ENCODE data around the gene PLCZ1.

The PLCZ1 gene

DNA sequence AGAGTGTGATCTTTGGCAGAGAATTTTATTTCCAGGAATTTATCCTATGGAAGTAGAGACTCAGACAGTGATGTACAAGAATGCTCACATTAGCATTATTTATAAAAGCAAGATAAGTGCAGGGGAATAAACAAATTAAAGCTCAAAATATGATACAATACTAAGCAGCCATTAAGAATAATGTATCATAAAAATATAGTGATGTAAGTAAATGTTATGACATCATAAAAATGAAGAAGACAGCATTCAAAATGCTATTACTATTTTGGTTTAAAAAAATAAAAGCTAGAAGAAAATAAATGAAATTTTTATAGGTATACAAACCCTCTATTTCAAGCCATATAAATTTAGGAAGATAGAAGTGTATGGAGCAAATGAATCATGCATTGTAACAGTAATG lies 17.1 kb downstream of the PLCZ1 start:
- no peak for DNase-seq (ENCODE audit: low spot score)
- H2BK120ac ChIP-seq (ENCODE audit: low read depth, low read length), result no peak overlapping the region
- H3K9ac ChIP-seq (ENCODE audit: low read depth, low read length, poor library complexity), result no peak overlapping the region
- H4K8ac ChIP-seq (ENCODE audit: low read depth, low read length), result no peak overlapping the region
- H3K23ac ChIP-seq (ENCODE audit: low read depth, low read length, poor library complexity), result no peak overlapping the region
- H2AK5ac ChIP-seq (ENCODE audit: low read depth, low read length), result no peak overlapping the region
- H2BK12ac ChIP-seq (ENCODE audit: low read length), result no peak overlapping the region
- no peaks in the 10 kb centered on the region for H3K9me3 ChIP-seq (replicated peaks in 1 of 2; ENCODE audit: control insufficient read depth in 2 of 2, insufficient read depth in 1 of 2, low read depth in 1 of 2, low read length in 2 of 2)
- H3K79me1 ChIP-seq (ENCODE audit: low read depth, low read length), result no peaks in the 10 kb centered on the region
- no peaks in the 10 kb centered on the region for H3K27me3 ChIP-seq (ENCODE audit: control insufficient read depth in 3 of 3, insufficient read depth in 3 of 3, low read depth in 1 of 3, low read length in 3 of 3)
- no peak overlapping the region for H4K91ac ChIP-seq (ENCODE audit: low read depth, low read length, poor library complexity)
- H3K36me3 ChIP-seq (replicated peaks in 1 of 2; ENCODE audit: control insufficient read depth in 2 of 2, insufficient read depth in 2 of 2, low read length in 2 of 2), result peaks cover 0 to 1% of the 10 kb centered on the region in 2 donors
- H3K4me1 ChIP-seq (ENCODE audit: control insufficient read depth in 2 of 2, insufficient read depth in 1 of 2, low read depth in 1 of 2, low read length in 2 of 2), result no peaks in the 10 kb centered on the region
- H2BK5ac ChIP-seq (ENCODE audit: low read length), result no peak overlapping the region
- H3K4me3 ChIP-seq (ENCODE audit: low read length in 2 of 2), result no peak overlapping the region
- H2BK15ac ChIP-seq (ENCODE audit: low read length), result no peak overlapping the region
- H3K14ac ChIP-seq (ENCODE audit: low read length), result no peak overlapping the region
- no peak overlapping the region for H3K27ac ChIP-seq (replicated peaks; ENCODE audit: low read length)
- no peak overlapping the region for H3K4me2 ChIP-seq (ENCODE audit: insufficient read depth, low read length, poor library complexity, severe bottlenecking)
- no peak overlapping the region for H2AFZ ChIP-seq (ENCODE audit: low read length)
- no peak overlapping the region for H3K18ac ChIP-seq (ENCODE audit: low read length)
- no peak overlapping the region for H3K4ac ChIP-seq (ENCODE audit: low read length)

GRCh38 chr12:18719922-18720510 lies 17.8 kb downstream of the PLCZ1 start:
- H2AK5ac ChIP-seq (ENCODE audit: low read depth, low read length), result no peak overlapping the region
- H2BK120ac ChIP-seq (ENCODE audit: low read depth, low read length), result no peak overlapping the region
- no peak overlapping the region for H2BK5ac ChIP-seq (ENCODE audit: low read length)
- peaks cover 0 to 1% of the 10 kb centered on the region in 2 donors for H3K36me3 ChIP-seq (replicated peaks in 1 of 2; ENCODE audit: control insufficient read depth in 2 of 2, insufficient read depth in 2 of 2, low read length in 2 of 2)
- no peaks in the 10 kb centered on the region for H3K4me1 ChIP-seq (ENCODE audit: control insufficient read depth in 2 of 2, insufficient read depth in 1 of 2, low read depth in 1 of 2, low read length in 2 of 2)
- no peaks in the 10 kb centered on the region for H3K9me3 ChIP-seq (replicated peaks in 1 of 2; ENCODE audit: control insufficient read depth in 2 of 2, insufficient read depth in 1 of 2, low read depth in 1 of 2, low read length in 2 of 2)
- no peak overlapping the region for H3K14ac ChIP-seq (ENCODE audit: low read length)
- H3K18ac ChIP-seq (ENCODE audit: low read length), result no peak overlapping the region
- H3K9ac ChIP-seq (ENCODE audit: low read depth, low read length, poor library complexity), result no peak overlapping the region
- H3K27me3 ChIP-seq (ENCODE audit: control insufficient read depth in 3 of 3, insufficient read depth in 3 of 3, low read depth in 1 of 3, low read length in 3 of 3), result no peaks in the 10 kb centered on the region
- no peak overlapping the region for H2BK12ac ChIP-seq (ENCODE audit: low read length)
- no peak overlapping the region for H3K4me2 ChIP-seq (ENCODE audit: insufficient read depth, low read length, poor library complexity, severe bottlenecking)
- no peak overlapping the region for H3K27ac ChIP-seq (replicated peaks; ENCODE audit: low read length)
- H3K4ac ChIP-seq (ENCODE audit: low read length), result no peak overlapping the region
- no peak overlapping the region for H4K91ac ChIP-seq (ENCODE audit: low read depth, low read length, poor library complexity)
- no peak overlapping the region for H2BK15ac ChIP-seq (ENCODE audit: low read length)
- H3K4me3 ChIP-seq (ENCODE audit: low read length in 2 of 2), result no peak overlapping the region
- H3K23ac ChIP-seq (ENCODE audit: low read depth, low read length, poor library complexity), result no peak overlapping the region
- H4K8ac ChIP-seq (ENCODE audit: low read depth, low read length), result no peak overlapping the region
- no peak for DNase-seq (ENCODE audit: low spot score)
- no CpG with 5 or more reads among the region's 3 CpGs for whole genome bisulfite sequencing, 2 donors (ENCODE audit: extremely low coverage in 2 of 2, insufficient read length in 2 of 2, insufficient replicate concordance in 1 of 2)
- H3K79me1 ChIP-seq (ENCODE audit: low read depth, low read length), result no peaks in the 10 kb centered on the region
- no peak overlapping the region for H2AFZ ChIP-seq (ENCODE audit: low read length)

DNA sequence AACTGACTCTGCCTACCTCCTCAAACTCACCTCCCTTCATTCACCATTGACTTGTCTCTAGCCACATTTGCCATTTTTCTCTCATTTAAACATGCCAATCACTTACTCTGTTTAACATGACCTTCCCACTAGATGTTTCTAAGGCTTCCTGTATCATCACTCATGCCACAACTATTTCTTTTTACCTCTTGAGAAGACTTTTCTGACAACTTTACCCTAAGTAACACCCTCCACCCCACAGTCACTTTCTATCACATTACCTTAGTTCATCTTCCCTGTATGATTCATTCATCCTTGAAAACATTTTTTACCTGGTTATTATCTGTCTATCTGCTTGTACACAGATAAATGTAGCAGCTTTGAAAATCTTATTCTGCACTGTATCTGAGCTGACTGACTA lies 19.4 kb downstream of the PLCZ1 start:
- Histone ChIP-seq H2BK120ac (ENCODE audit: low read depth, low read length) (no peak overlapping the region), H3K4me2 (ENCODE audit: insufficient read depth, low read length, poor library complexity, severe bottlenecking) (no peak overlapping the region), H4K8ac (ENCODE audit: low read depth, low read length) (no peak overlapping the region), H3K4me1 (ENCODE audit: control insufficient read depth in 2 of 2, insufficient read depth in 1 of 2, low read depth in 1 of 2, low read length in 2 of 2) (no peaks in the 10 kb centered on the region), H3K4me3 (ENCODE audit: low read length in 2 of 2) (no peak overlapping the region), H2AFZ (ENCODE audit: low read length) (no peak overlapping the region), H2BK5ac (ENCODE audit: low read length) (no peak overlapping the region), H3K4ac (ENCODE audit: low read length) (no peak overlapping the region), H3K9me3 (replicated peaks in 1 of 2; ENCODE audit: control insufficient read depth in 2 of 2, insufficient read depth in 1 of 2, low read depth in 1 of 2, low read length in 2 of 2) (no peaks in the 10 kb centered on the region), H3K18ac (ENCODE audit: low read length) (no peak overlapping the region), H3K14ac (ENCODE audit: low read length) (no peak overlapping the region), H2BK12ac (ENCODE audit: low read length) (no peak overlapping the region), H3K23ac (ENCODE audit: low read depth, low read length, poor library complexity) (no peak overlapping the region), H3K79me1 (ENCODE audit: low read depth, low read length) (no peaks in the 10 kb centered on the region), H3K36me3 (replicated peaks in 1 of 2; ENCODE audit: control insufficient read depth in 2 of 2, insufficient read depth in 2 of 2, low read length in 2 of 2) (peaks cover 0 to 1% of the 10 kb centered on the region in 2 donors), H4K91ac (ENCODE audit: low read depth, low read length, poor library complexity) (no peak overlapping the region), H3K27ac (replicated peaks; ENCODE audit: low read length) (no peak overlapping the region), H2BK15ac (ENCODE audit: low read length) (no peak overlapping the region), H3K9ac (ENCODE audit: low read depth, low read length, poor library complexity) (no peak overlapping the region), H2AK5ac (ENCODE audit: low read depth, low read length) (no peak overlapping the region), H3K27me3 (ENCODE audit: control insufficient read depth in 3 of 3, insufficient read depth in 3 of 3, low read depth in 1 of 3, low read length in 3 of 3) (no peaks in the 10 kb centered on the region)
- DNase-seq (ENCODE audit: low spot score), result no peak

DNA sequence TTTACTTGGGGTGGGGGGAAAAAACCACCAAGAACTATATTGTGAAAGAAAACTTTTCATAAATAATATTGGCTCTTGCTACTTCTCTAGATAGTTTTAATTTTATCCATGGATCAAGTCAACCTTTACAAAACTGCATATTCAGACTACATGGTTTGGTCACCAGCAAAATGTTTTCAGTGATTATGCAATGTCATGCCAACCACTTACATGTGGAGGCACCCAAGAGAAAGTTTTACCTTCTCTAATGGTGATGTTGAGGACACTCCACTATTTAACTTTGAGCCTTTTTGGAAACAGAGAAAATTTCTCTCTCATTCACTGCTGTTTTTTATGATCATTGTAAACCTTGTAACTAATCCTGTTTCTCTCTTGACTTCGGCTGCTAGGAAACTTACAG lies 21.6 kb downstream of the PLCZ1 start:
- Histone ChIP-seq H3K4me2 (ENCODE audit: insufficient read depth, low read length, poor library complexity, severe bottlenecking) (no peak overlapping the region), H3K9ac (ENCODE audit: low read depth, low read length, poor library complexity) (no peak overlapping the region), H4K91ac (ENCODE audit: low read depth, low read length, poor library complexity) (no peak overlapping the region), H2BK15ac (ENCODE audit: low read length) (no peak overlapping the region), H3K23ac (ENCODE audit: low read depth, low read length, poor library complexity) (no peak overlapping the region), H2AK5ac (ENCODE audit: low read depth, low read length) (no peak overlapping the region), H3K4me3 (ENCODE audit: low read length in 2 of 2) (no peak overlapping the region), H3K4ac (ENCODE audit: low read length) (no peak overlapping the region), H4K8ac (ENCODE audit: low read depth, low read length) (no peak overlapping the region), H3K9me3 (replicated peaks in 1 of 2; ENCODE audit: control insufficient read depth in 2 of 2, insufficient read depth in 1 of 2, low read depth in 1 of 2, low read length in 2 of 2) (no peaks in the 10 kb centered on the region), H2BK120ac (ENCODE audit: low read depth, low read length) (no peak overlapping the region), H3K27ac (replicated peaks; ENCODE audit: low read length) (no peak overlapping the region), H3K36me3 (replicated peaks in 1 of 2; ENCODE audit: control insufficient read depth in 2 of 2, insufficient read depth in 2 of 2, low read length in 2 of 2) (peaks cover 0 to 1% of the 10 kb centered on the region in 2 donors), H3K79me1 (ENCODE audit: low read depth, low read length) (no peaks in the 10 kb centered on the region), H3K4me1 (ENCODE audit: control insufficient read depth in 2 of 2, insufficient read depth in 1 of 2, low read depth in 1 of 2, low read length in 2 of 2) (no peaks in the 10 kb centered on the region), H3K27me3 (ENCODE audit: control insufficient read depth in 3 of 3, insufficient read depth in 3 of 3, low read depth in 1 of 3, low read length in 3 of 3) (no peaks in the 10 kb centered on the region), H2BK5ac (ENCODE audit: low read length) (no peak overlapping the region), H2BK12ac (ENCODE audit: low read length) (no peak overlapping the region), H2AFZ (ENCODE audit: low read length) (no peak overlapping the region), H3K14ac (ENCODE audit: low read length) (no peak overlapping the region), H3K18ac (ENCODE audit: low read length) (no peak overlapping the region)
- WGBS, 2 donors (ENCODE audit: extremely low coverage in 2 of 2, insufficient read length in 2 of 2, insufficient replicate concordance in 1 of 2), result no CpG with 5 or more reads among the region's 1 CpG
- no peak for DNase-seq (ENCODE audit: low spot score)

Measured in neuronal stem cell (in vitro differentiated cells).